GM21381 (cell line): ENCODE measurements around the gene WWOX.

Experiments
- ATAC-seq: cut with Tn5 transposase; IDR thresholded peaks from one replicate; pipeline ENCODE4 v1.9.1; 2021; ENCODE audit warnings: mild to moderate bottlenecking, moderate library complexity; ENCODE audit not compliant: unreplicated experiment

Gene WWOX

DNA sequence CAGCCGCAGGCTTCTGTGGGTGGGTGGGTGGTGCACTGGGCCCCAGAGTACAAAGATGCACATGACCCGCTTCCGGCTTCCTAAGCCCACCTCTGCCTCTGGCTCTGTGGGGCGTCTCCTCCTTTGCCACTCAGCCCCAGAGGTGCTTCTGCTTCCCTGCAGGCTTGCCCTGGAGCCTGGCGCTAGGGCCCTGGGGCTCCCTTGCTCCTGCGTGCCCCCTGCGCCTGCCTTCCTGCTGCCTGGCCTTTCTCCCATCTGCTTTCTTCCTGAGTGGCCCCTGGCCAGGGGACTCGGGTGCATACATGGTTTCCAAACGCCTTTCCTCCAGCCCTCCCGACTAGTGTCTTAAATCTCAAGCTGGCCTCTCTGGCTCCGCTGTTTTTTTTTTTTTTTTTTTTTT lies 3.4 kb downstream of the WWOX start:
- ATAC-seq, result no peak

DNA sequence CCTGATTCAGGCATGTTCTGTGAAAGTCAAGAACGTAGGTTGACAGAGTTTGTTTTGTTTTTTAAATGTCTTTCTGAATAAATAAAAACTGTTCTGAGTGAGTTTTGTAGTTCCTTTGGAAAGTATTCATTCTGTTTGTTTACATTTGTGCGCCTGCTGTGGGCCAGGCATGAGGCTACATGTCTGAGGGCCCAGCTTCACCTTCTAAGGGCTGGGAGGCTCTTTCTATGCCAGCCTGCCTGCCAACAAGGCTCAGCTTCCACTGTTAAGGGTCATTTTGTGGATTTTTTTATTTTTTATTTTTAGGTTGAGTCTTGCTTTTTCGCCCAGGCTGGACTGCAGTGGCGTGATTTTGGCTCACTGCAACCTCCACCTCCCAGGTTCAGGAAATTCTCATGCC lies 6.1 kb downstream of the WWOX start:
- ATAC-seq, result no peak

DNA sequence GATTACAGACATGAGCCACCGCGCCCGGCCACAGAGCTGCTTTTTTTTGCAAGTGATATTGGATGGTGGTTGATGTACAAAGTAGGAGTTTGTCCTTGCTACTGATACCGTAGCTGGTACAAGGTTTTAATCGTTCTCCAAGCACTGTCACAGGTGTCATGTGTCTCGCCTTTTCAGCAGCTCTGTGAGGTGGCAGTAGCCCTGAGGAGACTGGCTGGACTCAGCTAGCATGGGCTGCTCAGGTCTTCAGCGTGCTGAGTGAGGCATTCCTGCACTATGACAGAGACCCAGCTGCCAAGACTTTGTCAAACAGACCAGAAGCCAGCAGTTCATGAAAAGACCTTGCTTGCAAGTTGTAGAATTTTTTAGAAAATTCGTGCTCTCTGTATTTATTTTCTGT lies 7.2 kb downstream of the WWOX start:
- no peak for ATAC-seq

DNA sequence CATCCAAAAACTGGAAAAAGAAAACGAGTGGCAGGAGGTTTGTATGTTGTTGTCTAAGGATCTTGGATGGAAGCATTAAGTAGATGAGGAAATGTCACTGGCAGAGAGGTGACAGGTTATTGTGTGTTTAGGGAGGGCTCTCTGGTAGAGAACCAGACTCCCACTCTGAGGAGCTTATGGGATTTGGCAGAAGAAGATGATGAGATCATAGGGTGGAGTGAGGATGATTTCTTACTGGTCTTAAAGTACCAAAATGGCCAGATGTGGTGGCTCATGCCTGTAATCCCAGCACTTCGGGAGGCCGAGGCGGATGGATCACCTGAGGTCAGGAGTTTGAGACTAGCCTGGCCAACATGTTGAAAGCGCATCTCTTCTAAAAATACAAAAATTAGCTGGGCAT lies 9.0 kb downstream of the WWOX start:
- ATAC-seq, result no peak

DNA sequence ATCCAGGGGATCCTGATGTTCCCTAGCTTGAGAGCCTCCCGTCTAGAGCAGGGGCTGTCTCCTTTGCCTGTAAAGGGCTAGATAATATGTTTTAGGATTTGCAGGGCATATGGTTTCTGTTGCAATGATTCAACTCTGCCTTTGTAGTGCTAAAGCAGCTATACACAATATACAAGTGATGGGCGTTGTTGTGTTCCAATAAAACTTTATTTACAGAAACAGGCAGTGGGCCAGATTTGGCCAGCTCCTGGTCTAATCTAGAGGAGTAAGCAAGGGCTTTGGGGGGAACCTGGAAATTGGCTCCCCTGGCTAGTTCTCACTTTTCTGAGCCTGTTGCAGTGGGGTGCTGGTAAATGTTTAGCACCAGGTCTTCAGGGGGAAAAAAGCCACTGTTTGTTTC lies 13.8 kb downstream of the WWOX start:
- ATAC-seq, result no peak

DNA sequence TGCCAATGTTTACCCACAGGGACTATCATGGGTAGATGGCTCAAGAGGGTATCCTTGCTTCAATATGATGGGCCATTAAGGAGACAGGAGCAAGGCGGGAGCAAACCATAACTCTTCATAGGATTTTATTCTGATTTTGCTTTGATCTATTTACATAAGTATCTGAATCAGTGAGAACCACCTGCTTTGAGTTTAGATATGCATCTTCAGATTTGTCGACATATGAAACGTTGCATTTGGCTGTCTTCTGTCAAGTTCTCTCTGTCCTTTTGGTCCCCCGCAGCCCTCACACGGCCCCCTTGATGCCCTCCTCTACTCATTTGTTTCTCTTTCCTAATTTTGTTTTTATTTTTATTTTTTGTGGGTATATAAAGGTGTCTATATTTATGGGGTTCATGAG lies 16.2 kb downstream of the WWOX start:
- ATAC-seq, result no peak

DNA sequence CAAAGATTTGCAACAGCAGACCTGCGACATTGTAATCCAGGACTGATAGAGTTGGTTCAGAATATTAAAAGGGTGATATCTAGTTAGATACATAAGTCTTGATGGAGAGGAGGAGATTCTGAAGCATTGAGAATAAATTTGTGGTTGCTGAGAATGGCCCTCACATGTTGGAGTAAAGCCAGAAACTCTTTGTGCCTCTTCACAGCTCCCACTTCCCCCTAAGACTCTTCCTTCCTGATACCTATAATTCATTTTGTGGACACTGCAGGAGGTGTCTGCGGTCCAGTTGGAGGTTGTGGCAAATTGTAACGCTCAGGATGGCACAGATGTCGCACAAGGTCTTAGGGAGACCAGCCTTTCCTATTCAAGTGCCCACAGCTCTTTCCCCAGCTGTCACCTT lies 17.5 kb downstream of the WWOX start:
- no peak for ATAC-seq

DNA sequence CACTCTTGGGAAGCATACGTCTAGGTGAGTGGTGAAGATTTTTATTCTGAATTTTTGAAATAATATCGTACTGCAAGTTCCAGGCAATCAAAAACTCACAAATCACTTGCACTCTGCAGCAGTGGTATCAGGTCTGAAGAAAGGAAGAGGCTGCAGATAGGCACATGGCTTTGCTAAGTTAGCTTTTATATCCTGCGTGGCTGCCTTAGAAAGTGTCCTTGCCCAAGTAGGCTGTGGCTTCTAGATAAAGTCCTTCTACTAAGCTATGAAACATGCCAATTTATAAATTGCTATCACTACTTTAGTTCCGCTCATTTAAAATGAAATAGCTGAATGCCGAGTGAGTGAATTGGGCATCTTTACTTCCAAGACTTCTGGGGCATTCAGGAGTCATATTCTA lies 17.9 kb downstream of the WWOX start:
- ATAC-seq, result no peak

DNA sequence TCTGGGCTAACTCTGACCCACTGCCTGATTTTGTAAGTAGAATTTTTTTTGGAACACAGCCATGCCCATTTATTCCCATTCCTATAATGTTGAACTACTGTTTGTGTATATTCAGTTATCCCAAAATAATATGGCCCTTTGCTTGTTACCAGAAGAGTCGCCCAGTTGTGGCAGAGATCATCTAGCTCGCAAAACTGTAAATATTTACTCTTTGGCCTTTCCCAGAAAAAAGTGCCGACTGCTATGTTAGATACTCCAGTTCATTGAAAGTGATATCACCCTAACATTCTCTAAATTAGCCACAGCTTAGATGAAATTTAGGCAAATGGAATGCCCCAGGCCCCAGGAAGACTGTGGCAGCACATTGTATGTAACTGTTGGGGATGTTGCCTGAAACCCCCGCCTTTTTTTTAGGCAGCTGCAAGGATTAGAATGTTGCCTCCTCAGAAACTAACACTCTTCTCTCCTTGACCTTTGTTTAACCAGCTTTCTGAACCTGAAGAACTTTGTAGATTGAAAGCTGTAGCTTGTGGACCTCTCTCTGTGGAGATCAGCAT lies 19.1 kb downstream of the WWOX start:
- ATAC-seq, result no peak

DNA sequence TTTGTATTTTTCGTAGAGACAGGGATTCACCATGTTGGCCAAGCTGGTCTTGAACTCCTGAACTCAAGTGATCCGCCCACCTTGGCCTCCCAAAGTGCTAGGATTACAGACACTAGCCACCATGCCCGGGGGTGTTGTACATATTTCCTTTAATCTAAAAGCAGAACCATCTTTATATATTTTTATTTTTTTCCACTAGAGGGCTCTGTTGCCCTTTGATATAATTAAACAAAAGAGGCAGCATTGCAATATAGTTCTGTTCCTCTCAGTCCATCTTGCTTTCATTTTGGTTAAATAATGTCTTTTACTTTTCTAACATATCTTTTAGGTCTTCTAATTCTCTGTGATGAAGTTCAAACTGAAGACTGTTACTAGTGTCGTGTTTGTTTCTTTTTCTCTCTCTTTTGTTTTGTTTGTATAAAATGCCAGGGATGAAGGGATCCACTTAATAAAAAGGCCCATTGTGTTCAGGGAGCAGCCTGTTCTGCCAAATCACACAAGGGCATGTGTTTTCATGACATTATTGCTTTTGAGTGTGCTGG lies 23.4 kb downstream of the WWOX start:
- peak; percentile 76 for ATAC-seq

DNA sequence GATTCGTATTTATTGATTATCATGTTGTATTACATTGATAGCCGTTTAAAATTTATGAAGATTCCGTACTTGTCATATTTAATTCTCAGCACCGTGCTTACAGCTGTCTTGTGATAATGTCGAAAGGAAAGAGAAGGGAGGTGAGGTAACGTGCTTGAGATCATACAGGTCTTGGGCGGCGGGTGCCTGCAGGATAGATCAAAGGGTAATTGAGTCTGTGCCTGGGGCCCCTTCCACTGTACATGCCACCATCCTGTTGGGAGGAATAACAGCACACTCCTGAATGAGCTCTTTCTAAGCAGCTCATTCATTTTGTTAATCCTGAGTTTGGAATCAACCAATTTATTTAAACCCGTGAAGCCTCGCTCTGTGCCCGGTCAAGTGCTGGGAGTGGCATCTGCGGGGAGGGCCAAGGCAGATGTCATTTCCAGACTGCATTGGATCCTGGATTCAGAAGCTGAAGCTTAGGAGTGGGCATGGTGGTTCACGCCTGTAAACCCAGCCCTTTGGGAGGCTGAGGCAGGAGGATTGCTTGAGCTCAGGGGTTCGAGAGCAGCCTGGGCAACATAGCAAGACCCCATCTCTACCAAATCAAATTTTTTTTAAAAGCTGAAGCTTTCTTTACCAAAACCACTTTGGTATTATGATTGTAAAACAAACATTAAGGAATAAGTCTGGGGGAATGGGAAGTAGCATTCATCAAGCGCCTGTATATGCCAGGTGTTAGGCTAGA lies 25.8 kb downstream of the WWOX start:
- no peak for ATAC-seq

DNA sequence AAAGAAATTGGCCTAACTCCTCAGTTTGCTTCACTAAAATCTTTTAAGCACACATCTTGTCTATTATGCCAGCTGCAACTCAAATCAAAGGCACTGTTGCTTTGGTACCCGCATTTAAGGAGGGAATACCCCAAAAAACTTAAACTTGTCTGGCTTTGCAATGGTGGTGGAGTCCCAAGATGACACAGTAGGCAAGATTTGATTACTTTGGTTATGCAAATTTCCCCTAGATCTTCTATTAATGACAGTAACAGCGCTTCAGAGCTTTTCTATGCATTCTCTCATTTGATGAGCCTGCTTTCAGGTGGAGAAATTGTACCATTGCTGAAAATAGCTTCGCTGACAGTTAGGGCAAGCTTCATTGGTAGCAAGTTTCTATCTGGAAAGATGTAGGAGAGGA lies 27.2 kb downstream of the WWOX start:
- no peak for ATAC-seq

DNA sequence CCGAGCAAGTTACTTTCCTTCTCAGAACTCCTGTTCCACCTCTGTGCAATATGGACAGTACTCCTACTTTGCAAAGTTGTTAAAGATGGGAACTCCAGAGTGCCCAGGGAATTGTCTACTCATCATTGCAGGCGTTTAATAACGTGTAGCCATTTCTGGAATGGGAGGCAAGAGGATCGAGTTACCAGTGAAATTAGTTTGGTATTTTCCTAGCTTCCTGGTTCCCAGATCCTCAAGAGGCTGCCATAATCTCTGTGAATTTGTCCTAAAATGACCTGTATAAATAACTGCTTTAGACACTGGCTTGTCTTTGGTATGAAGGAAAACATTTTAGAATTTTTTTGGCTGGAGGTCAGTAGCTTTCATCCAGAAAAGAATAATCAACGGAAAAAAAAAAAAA lies 27.7 kb downstream of the WWOX start:
- no peak for ATAC-seq

DNA sequence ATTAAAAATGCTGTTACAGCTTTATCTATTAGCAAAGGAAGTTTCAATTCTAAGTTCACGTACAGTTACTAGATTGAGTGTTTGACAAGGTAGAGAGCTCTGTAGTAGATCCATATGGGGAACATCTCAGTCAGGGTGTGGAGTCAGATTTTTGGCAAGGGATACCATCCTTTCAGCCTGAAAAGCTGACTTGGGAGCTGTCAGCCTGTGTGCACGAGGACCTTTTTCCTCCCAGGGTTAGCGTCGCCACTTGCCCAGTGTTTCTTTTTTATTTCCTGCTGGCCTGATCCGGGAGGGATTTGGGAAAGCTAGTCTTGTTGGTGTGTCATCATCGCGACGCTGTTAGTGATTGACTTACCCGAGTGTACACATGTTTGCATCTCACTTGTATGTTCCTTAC lies 29.5 kb downstream of the WWOX start:
- ATAC-seq, result no peak

DNA sequence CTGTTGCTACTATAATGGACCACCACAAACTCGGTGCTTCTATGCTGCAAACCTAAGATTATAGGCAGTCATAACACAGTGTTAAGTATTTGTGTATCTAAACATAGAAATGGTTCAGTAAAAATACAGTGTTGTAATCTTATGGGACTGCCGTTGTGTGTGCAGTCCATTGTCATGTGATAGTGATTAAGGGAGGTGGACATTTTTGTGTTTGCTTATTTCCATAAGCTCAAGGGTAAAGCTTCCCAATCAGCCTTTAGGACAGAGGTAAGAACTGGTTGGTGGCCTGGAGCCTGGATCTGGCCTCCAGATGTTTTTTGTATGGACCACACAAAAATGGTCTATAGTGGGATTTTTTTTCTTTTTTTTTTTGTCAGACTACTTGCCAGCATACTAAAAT lies 29.9 kb downstream of the WWOX start:
- ATAC-seq, result no peak

DNA sequence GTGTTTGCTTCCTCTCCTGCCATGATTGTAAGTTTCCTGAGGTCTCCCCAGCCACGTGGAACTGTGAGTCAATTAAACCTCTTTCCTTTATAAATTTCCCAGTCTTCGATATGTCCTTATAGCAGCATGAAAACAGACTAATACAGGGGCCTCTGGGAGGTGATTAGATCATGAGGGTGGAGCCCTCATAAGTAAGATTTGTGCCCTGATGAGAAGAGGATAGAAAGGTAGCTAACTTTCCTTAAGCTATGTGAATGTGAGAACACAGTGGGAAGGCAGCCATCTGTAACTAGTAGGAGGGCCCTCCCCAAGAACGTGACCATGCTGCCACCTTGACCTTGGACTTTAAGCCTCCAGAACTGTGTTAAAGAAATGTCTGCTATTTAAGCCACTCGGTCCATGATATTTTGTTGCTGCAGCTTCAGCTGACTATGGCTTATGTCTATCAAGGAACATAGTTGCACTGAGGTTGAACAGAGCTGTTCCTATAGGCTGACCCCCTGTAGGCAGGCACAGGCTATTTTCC lies 30.7 kb downstream of the WWOX start:
- ATAC-seq, result no peak

DNA sequence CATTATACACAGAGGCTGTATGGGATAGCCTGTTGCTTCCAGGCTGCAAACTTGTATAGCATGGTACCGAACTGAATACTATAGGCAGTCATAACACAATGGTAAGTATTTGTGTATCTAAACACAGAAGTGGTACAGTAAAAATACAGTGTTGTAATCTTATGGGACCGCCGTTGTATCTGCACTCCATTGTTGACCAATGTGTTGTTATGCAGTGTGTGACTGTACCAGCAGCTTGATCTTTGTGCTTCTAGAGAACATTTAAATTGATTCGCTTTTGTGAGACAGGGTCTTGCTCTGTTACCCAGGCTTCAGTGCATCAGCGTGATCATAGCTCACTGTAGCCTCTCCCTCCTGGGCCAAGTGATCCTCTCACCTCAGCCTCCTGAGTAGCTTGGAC lies 31.5 kb downstream of the WWOX start:
- no peak for ATAC-seq

DNA sequence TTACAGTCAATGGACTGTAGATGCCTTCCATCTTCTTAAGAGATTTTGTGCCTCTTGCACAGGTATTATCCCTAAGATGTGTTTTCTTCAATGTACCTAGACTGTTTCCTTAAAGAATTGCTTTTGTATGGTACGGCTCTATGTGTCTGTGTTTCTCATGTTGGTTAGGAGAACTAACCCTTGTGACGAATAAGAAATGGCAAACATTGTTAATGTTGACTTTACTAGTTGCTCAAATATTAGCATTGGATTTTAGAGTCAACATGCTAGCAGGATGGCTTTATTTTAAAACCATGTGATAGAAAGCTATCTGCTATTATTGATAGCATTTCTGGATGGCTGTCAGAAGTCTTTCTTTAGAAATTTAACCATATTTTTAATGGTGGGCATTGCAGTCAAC lies 34.5 kb downstream of the WWOX start:
- no peak for ATAC-seq

DNA sequence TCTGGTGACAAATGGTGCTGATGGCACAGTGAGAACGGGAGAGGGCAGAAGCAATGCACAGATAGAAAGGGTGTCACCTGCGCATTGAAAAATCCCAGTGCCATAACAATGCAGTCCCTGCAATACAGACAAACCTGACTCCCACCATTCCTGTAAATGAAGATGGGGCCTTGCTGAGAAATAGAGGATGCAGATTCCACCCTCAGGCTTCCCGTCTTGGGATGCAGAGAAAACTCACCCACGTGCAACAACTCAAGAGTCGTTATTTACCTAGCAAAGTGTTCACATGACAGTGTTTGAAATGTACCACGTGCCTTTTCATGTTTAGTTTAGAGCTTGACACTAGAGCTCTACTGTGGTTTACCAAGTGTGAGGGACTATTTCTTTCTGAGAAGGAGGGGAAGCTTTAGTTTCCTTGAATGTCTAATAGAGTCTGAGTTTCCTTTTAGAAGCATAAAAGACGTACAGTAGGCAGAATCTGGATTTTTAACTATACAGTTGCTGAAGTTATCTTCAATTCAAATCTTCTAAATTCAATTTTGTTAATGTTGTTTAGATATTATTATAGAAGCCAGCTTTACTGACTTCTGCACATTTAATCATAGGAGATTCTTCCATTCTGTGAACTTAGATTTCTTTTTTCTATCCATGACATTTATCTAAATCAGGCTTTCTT lies 35.6 kb downstream of the WWOX start:
- ATAC-seq, result no peak

DNA sequence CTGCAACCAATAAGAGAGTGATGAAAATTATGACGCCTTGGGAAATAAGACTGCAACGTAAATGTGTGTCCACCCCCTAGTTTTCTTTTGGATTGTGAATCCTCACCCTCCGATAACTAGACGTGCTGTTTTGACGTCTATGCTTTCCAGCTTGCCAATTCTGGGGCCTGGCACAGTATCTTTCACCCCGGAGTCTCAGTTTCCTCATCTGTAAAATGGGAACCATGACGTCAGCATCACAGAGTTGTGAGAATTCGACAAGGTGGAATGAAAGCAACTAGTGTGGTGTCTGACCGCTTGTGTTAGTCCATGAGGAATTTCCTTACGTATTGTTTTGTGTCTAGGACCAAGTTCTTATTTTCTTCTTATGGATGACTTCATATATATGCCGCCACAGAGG lies 37.7 kb downstream of the WWOX start:
- ATAC-seq, result no peak

DNA sequence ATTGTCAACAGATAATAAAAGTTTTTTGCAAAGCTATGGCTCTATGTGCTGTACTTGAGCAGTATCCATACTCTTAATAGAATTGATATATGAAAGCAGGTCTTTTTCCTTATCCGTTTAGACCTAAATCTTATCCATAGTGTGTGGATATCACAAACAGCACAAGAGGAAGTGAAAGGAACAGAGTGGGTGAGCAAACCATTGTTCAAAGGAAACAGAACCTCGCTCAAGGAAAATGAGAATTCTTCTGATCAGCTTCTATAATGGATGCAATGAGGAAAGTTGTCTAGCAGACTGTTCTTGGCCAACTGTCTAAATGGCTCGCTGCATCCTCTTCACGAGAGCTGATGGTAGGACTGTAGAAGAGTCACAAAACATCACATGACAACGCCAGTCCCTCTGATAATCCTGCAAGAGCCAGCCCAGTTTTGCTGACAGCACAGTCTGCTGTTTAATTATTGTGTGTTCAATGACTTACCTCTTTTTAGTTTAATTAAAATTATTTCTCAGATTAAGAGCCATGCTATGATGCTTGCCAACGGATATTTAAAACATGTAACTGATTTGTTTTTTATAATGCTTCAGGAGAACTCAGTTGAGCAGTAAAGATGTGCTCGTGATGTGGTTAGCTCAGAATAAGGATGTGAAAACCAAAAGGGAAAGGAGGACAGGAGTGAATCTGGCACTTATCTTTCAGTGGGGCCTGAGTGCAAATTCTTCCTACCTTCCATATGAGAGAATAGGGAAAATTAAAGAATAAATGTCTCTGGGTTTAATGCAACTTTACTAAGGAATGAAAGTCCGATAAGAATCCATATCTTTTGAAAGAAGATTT lies 38.5 kb downstream of the WWOX start:
- no peak for ATAC-seq
